Suprapubic skin (tissue), 4 donors: ENCODE measurements around the gene IL32.
"Not testable (repeated sequence)": the region's sequence is repeated elsewhere in the genome, so short reads cannot be mapped to it uniquely, and the experiment has no call there.

Experiments used
- POLR2A ChIP-seq, 2 donors: fragments of 450-650 bp; IDR thresholded peaks; one replicate each; pipeline ENCODE4 v1.6.1; 2017; ENCODE audit warnings: antibody characterized with exemption in 2 of 2, mild to moderate bottlenecking in 2 of 2, moderate library complexity in 2 of 2
- POLR2AphosphoS5 ChIP-seq, 3 donors: sonication (generic); formaldehyde crosslinking; IDR thresholded peaks; one replicate each; pipeline ENCODE4 v1.6.1; 2017; ENCODE audit warnings: antibody characterized with exemption in 3 of 3
- TF ChIP-seq, protein P1 (sequence below), 2 donors: fragments of 200-600 bp in 1 of 2; fragments of 450-650 bp in 1 of 2; sonication (generic) in 1 of 2; IDR thresholded peaks; one replicate each; pipeline ENCODE4 v1.5.1; 2016 to 2019; ENCODE audit warnings: antibody characterized with exemption in 2 of 2, mild to moderate bottlenecking in 1 of 2, moderate library complexity in 1 of 2

DNA sequence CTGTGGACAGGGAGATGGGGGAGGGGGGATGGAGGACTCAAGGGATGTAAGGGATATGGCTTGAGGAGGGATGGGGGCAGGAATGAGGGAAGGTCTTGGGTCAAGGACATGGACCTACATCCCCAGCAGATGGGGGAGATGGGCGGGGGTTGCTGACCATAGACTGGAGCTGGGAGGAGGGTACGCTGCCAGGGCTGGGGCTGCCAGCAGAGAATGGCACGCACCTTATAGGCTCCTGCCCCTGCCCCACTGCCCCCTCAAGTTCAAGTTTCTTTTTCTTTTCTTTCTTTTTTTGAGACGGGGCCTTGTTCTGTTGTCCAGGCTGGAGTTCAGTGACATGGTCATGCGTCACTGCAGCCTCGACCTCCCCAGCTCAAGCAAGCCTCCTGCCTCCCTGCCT, 10.5 kb downstream of the IL32 start:
- not testable (repeated sequence) for TF ChIP-seq POLR2A, POLR2AphosphoS5 (IDR thresholded peaks at IDR 0.05)
- TF ChIP-seq, protein P1, sequence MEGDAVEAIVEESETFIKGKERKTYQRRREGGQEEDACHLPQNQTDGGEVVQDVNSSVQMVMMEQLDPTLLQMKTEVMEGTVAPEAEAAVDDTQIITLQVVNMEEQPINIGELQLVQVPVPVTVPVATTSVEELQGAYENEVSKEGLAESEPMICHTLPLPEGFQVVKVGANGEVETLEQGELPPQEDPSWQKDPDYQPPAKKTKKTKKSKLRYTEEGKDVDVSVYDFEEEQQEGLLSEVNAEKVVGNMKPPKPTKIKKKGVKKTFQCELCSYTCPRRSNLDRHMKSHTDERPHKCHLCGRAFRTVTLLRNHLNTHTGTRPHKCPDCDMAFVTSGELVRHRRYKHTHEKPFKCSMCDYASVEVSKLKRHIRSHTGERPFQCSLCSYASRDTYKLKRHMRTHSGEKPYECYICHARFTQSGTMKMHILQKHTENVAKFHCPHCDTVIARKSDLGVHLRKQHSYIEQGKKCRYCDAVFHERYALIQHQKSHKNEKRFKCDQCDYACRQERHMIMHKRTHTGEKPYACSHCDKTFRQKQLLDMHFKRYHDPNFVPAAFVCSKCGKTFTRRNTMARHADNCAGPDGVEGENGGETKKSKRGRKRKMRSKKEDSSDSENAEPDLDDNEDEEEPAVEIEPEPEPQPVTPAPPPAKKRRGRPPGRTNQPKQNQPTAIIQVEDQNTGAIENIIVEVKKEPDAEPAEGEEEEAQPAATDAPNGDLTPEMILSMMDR (IDR thresholded peaks at IDR 0.05), result not testable (repeated sequence)
